Right ventricle myocardium superior (tissue), 1 donor: ENCODE results near the gene PPA1. TPM values are rescaled to one million over a fixed set of nuclear protein-coding genes. Genes with fewer than 3 reads are reported as not detected.
"Not testable (repeated sequence)": the region's sequence is repeated elsewhere in the genome, so short reads cannot be mapped to it uniquely, and the experiment has no call there.

ENCODE experiments used
- ATAC-seq: fragments of 200-7000 bp; cut with Tn5 transposase; one replicate; pipeline ENCODE4 v1.9.1; 2020; ENCODE audit warnings: mild to moderate bottlenecking; ENCODE audit not compliant: poor library complexity
- DNase-seq: peaks from one replicate; pipeline ENCODE4 v3.0.0-alpha.2; 2020
- intact Hi-C: fragments of 100-400 bp; cut with DNase I; formaldehyde crosslinking; loops from one replicate; pipeline ENCODE4 v1.11.2; 2022
- total RNA-seq: library from RNA; stranded (reverse); fragmentation: NEBNext Ultra II Directional; extraction: Animal tissue kit (Norgen Biotek cat#: 25700); gene quantifications from one replicate; pipeline ENCODE4 v1.2.1, GENCODE V29; 2021
- donor health status: DM: no; HTN: yes; CAD: no; lungs with severe emphysema.

The PPA1 gene
- total RNA-seq, 1 donor from 2014 or later, result 96.6 TPM

GRCh38 chr10:70227548-70228320 is 5.5 kb downstream of the PPA1 start:
- ATAC-seq (no peak), DNase-seq (no peak)
- intact Hi-C loops, result no loop called here

DNA sequence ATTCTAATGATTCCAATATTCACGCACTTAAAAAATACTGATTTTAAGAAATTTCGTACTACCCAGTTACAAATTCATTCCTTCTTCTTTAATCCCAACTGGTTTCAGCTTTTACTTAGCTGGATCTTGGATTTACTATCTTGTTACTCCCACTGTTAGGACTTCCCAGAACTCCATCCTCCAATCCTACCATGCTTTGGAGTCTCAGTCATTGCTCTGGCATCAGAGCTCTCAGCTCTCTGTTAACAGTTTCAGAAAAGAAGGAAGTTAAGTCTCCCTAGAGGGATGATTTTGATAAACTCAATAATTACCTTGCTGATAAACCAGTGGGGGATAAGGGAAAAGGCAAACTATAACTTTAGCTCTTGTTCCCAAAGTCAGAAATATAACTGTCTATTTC is 9.5 kb downstream of the PPA1 start:
- ATAC-seq (no peak), DNase-seq (no peak)
- intact Hi-C loops, result no loop called here

DNA sequence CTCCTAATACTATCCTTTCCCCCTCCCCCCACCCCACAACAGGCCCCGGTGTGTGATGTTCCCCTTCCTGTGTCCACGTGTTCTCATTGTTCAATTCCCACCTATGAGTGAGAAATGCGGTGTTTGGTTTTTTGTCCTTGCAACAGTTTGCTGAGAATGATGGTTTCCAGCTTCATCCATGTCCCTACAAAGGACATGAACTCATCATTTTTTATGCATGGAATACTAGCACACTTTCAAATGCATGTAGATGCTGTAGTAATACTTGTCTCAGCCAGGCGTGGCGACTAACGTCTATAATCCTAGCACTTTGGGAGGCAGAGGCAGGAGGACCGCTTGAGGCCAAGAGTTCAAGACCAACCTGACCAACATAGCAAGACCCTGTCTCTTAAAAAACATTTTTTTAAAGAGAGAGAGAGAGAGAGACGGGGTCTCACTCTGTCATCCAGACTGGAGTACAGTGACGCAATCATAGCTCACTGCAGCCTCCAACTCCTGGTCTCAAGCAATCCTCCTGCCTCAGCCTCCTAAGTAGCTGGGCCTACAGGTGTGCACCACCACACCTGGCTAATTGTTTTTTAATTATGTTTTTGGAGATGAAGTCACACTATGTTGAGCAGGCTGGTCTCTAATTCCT is 10.3 kb downstream of the PPA1 start:
- ATAC-seq, intact Hi-C loops, DNase-seq: not testable (repeated sequence)

- ATAC-seq (no peak), DNase-seq (no peak)
- intact Hi-C loops, result no loop called here
Measured at GRCh38 chr10:70222340-70222794, 10.9 kb downstream of the PPA1 start.

DNA sequence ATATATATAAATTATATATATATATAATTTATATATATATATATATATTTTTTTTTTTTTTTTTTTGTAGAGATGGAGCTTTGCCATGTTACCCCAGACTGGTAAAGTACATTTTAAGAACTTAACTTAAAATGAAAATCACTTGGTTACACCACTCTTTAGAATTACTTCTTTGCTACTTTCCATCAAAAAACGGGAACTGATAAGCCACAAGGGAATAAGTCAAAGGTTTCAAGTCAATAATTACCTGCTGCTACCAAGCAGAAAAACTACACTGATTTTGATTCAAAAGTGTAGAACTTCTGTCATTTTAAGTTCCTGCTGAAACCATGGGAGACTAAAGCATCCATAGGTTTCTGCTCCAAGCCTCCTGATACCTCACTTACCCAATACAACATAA is 12.2 kb downstream of the PPA1 start:
- DNase-seq (no peak), ATAC-seq (no peak)
- intact Hi-C loops, result loop anchor here (2.0 kb wide), 1 partner anchor 144 kb away; no protein-coding TSS in a partner anchor

GRCh38 chr10:70212879-70213278 is 20.4 kb downstream of the PPA1 start:
- no peak for ATAC-seq
- no peak for DNase-seq
- intact Hi-C loops, result no loop called here

- intact Hi-C loops, result no loop called here
- no peak for DNase-seq
- ATAC-seq, result no peak
Measured at GRCh38 chr10:70212277-70212676, 21.0 kb downstream of the PPA1 start.

- ATAC-seq (no peak), DNase-seq (no peak)
- intact Hi-C loops, result no loop called here
Measured at GRCh38 chr10:70206762-70207161, 26.5 kb downstream of the PPA1 start.

GRCh38 chr10:70201105-70201504 is 32.1 kb downstream of the PPA1 start:
- ATAC-seq (no peak), DNase-seq (no peak)
- intact Hi-C loops, result no loop called here

DNA sequence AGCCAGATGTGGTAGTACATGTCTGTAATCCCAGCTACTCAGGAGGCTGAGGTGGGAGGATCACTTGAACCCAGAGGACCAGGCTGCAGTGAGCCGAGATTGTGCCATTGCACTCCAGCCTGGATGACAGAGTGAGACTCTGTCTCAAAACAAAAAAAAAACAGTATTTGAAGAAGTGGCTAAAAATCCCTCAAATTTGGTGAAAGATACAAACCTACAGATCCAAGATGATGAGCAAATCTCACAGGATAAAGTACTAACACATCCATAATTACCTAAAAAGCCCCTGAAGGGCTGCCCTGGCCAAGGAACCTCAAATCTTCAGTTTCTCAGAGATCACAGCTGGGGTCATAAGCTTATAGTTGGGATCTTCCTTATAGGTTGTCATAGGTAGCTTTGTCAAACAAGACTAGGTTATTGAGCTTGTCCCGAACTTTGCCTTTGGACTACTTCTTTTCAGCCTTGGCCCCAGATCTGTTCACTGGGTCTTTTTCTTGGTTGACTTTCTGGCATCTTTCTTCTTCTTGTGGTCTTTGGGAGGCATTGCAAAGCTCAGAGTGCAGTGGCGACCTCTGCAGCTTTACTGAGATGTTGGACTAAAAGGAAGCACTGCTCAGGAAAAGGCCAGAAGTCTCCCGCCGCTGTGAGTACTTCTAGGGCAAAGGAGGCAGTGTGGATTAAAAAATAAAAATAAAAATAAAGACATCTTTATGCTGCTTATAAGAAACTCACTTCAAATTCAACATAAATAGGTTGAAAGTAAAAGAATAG is 34.3 kb downstream of the PPA1 start:
- intact Hi-C loops, result no loop called here
- DNase-seq (no peak), ATAC-seq (no peak)

GRCh38 chr10:70197235-70197945 is 35.8 kb downstream of the PPA1 start:
- DNase-seq, result no peak
- intact Hi-C loops, result no loop called here
- ATAC-seq, result no peak

DNA sequence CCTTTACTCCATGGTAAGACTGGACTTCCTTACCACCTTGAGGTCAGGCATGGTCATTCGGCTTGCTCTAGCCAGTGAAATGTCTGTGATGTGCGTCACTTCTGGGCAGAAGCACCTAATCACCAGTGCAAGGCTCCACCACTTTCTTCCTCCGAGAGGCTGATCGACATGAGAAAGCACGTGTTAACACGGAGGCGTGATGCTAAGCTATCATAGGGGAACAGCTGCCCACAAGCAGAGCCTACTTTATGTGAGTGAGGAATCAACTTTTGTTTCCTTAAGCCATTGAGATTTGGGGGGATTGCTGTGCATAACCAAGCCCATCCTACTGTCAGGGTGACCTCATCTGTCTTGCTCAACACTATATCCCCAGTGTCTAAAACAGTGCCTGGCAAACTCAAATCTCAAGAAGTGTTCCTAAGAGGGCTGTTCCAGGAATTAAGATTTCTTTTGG is 39.8 kb downstream of the PPA1 start:
- intact Hi-C loops, result no loop called here
- ATAC-seq (peak; percentile 76), DNase-seq (no peak)

GRCh38 chr10:70192326-70192968 is 40.8 kb downstream of the PPA1 start:
- intact Hi-C loops, result no loop called here
- ATAC-seq (no peak), DNase-seq (no peak)

DNA sequence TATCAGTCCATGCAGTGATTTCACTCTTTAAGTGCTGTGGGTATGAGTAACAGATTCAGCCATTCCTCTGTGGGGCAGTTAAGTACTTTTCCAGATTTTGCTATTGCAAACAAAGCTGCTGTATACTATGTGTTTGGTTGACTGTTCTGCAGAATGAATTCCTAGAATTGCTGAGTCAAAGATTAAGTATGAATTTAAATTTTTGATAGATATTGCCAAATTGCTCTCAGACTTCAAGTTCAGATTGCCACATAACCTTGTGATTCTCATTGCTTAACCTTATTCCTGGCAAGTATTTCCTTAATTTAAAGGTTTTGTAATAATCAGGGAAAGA is 41.3 kb downstream of the PPA1 start:
- DNase-seq (no peak), ATAC-seq (peak; percentile 40)
- intact Hi-C loops, result no loop called here

GRCh38 chr10:70191161-70191971 is 41.9 kb downstream of the PPA1 start:
- no peak for DNase-seq
- intact Hi-C loops, result no loop called here
- no peak for ATAC-seq

GRCh38 chr10:70190581-70190980 is 42.6 kb downstream of the PPA1 start:
- DNase-seq, result no peak
- intact Hi-C loops, result no loop called here
- no peak for ATAC-seq

DNA sequence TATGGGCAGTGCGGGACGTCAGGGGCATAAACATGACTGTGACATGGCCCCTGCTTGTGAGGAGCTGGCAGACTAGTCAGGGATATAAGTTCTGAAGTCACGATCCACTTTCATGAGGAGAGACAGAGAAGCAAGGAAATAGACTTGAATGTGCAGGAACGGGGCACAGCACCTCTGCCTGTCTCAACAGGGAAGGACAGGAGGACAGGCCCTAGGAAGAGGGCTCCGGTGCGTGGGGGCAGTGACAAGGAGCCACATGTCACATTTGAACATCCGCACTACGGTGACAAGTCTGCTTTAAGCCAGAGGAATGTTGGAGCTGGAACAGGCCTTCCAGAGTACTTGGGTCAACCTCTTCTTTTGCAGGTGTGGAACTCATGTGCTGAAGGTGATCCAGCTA is 43.1 kb downstream of the PPA1 start:
- ATAC-seq (no peak), DNase-seq (no peak)
- intact Hi-C loops, result no loop called here

DNA sequence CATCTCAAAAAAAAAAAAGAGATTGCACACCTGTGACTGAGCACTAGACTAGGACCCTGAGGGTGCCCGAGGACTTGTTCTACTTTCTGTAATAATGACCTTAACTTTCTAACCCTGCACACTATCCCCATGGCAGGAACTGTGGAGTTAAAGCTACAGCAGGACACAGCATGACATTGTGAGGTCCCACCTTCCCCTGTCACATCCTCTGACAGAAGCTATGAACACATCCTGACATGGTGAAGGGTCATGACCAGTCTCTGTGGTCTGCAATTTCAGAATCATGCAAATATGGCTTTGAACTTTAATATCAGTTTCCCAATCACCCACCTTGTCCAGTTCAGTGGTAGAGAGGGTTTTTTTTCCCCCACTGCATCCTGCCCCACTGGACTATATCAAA is 44.5 kb downstream of the PPA1 start:
- intact Hi-C loops, result no loop called here
- ATAC-seq (no peak), DNase-seq (no peak)
